HG02970 (cell line): Measurements from ENCODE around the gene TM4SF5.

Source experiments
- ATAC-seq: cut with Tn5 transposase; IDR thresholded peaks from one replicate; pipeline ENCODE4 v1.9.1; 2021; ENCODE audit warnings: mild to moderate bottlenecking, moderate library complexity, moderate number of reproducible peaks; ENCODE audit not compliant: unreplicated experiment, low FRiP score

The TM4SF5 gene

DNA sequence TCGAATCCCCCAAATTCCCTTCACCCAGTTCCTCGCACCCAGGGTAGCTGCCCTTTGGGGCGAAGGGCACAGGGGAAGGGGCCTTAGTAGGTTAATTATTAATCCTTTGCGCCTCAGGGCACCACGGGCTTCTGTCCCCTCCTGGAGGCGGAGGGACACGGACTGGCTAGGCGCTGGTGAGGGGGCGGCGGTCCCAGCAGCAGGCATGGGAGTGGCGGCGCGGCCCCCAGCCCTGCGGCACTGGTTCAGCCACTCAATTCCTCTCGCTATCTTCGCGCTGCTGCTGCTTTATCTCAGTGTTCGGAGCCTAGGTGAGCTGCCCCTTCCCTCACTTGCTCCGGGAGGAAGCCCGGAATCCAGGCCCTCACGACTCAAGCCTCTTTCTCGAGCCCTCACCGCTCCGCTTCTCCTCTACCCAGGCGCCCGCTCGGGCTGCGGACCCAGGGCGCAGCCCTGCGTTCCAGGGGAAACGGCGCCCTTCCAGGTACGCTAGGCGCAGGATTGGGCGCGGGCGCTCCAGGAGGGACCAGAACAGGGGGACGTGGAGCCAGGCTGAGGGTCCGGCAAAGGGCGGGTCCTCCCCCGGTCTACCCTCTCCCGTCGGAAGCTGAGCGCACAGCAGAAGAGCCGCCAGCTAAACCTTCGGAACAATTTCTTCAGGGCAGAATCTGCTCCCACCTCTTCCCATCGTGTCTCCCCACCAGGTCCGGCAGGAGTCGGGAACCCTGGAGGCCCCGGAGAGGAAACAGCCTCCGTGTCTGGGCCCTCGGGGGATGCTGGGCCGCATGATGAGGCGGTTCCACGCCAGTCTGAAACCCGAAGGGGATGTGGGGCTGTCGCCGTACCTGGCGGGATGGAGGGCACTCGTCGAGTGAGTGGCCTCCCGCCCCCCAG lies 17.4 kb downstream of the TM4SF5 start, which contains the start of gene GLTPD2:
Gene GLTPD2, plus strand, starts transcription at position 158 of the 894 bp plus-strand sequence. Its CDS starts 48 bp downstream, at position 206.
- no peak for ATAC-seq

DNA sequence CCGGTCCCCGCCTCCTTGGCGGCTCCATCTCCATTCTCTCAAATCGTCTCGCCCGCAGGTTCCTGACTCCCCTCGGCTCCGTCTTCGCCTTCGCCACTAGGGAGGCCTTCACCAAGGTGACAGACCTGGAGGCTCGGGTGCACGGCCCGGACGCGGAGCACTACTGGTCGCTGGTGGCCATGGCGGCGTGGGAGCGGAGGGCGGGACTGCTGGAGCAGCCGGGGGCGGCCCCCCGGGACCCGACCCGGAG lies 17.9 kb downstream of the TM4SF5 start:
- ATAC-seq, result no peak

DNA sequence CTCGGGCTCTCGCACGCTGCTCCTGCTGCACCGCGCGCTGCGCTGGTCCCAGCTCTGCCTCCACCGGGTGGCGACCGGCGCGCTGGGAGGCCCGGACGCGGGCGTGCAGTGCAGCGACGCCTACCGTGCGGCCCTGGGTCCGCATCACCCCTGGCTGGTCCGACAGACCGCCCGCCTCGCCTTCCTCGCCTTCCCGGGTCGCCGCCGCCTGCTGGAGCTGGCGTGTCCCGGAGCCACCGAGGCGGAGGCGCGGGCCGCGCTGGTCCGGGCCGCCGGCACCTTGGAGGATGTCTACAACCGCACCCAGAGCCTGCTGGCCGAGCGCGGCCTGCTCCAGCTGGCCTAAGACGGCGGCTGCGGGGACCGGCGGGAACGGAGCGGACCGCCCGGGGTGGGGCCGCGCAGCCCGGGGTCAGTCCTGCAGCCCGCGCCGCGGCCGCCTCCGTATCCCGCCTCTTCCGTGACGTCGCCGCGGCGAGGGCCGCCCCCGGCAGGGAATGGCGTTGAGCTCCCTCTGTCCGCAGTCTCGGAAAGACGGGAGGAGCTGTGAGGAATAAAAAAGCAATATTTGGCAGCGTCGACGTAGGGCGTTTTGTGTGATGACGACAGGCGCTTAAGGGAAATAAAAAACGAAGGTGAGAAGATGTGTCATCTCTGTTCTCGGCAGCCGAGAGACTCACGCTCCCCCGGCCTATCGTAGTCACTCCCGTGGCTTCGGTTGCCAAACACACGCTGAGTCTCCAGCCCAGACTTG lies 18.4 kb downstream of the TM4SF5 start:
- peak; percentile 92 for ATAC-seq

DNA sequence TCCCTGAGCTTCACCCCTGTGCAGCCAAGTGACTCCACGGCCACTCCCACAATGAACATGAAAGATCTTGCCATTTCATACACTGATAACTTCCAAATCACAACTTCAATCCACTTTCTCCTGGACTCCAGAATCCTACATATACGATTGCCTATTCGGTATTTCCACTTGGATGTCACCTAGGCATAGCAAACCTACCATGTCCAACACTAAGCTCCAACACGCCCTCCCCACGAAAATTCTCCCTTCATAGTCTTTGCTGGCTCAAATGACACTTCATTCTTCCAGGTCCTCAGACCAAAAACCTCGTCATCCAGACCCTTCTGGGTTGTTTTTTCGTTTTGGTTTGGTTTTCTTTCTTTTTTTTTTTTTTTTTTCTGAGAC lies 19.0 kb downstream of the TM4SF5 start:
- ATAC-seq, result no peak

DNA sequence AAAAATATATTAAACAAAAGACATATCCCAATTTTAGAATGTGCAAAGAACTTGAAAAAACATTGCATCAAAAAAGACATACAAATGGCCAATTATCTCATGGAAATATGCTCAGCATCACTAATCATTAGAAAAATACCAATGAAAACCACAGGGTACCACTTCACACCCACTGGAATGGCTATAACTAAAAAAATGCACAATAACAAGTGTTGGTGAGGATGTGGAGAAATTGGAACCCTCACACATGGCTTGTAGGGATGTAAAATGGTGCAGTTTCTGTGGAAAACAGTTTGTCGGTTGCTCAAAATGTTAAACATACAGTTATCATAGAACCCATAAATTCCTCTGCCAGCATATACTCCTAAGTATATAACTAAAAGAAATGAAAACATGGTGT lies 23.5 kb downstream of the TM4SF5 start:
- ATAC-seq, result no peak

DNA sequence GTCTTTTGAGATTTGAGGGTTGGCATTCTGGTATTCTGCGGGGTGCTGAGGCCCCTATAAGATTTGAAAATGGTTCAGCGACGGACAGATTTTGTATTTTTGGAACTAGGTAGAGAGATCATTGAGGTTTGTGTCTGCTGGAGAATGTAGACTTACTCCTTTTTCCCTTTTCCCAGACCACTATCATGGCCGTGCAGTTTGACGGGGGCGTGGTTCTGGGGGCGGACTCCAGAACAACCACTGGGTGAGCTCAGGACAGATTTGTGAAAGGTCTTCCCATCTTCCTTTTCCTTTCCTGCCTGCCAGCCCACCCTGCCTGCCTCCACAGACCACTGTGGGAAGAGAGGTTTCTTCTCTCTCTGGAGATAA lies 24.9 kb downstream of the TM4SF5 start:
- no peak for ATAC-seq

DNA sequence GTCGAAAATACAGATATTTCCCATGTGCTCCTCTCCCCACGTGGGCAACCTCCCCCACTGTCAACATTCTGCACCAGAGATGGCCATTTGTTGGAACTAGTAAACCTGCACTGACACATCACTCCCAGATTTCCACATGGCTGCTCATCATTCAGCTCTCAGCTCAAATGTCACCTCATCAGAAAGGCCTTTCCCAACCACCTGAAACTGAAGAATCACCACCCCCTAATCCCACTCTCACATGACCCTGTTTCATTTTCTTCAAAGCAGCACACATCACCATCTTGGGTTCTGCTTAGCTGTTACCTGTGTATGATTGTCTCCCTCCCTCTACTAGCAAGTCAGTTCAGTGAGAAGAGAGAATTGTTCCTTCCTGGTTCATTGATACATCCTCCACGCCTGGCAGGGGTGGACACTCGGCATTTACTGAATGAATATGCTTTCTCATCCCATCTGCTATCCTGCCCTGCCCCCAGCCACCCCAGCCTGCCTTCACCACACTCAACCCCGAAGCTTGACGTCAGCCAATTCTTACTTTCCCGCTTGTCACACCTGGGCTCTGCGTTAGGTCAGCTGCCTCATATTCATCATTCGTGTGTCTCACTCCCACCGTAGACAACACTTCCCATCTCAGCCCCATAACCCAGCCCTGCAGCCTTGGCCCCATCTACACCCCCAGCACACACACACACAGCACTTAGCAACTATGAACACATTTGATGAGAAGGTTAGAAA lies 28.9 kb downstream of the TM4SF5 start:
- no peak for ATAC-seq

DNA sequence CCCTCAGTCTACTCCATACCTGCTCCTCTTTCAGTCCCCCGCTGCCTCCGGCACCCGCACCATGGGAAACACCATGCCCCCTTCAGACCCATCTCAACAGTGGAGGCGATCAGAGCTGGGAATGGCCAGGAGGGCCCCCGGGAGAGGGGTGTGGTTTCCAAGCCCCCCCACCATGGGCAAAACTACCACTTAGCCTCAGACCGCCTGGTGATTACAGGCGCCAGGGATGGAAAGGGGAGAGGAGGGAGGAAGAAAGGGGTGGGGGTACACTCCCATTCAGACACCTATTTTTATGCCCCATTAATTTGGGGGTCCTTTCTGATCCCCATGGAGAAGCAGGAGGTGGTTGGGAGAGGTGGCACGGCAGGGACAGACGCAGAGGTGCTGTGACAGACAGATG lies 30.5 kb downstream of the TM4SF5 start, which contains the start of gene C17orf114:
Gene C17orf114, minus strand, starts transcription at position 101 of the 400 bp plus-strand sequence.
- ATAC-seq, result no peak

DNA sequence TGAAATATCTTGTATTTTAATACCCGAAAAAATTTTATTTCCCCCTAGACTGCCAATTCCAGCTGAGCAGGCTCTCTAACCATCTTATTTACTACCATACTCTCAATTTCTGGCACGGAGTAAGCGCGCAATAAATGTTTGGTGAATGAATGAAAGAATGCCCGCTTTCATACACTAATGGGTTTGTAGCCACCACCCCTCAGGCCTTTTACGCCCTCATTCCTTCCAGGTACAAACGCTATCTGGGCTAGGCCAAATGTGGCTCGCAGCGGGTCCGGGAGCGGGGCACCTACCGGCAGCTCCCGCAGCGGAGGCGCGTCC lies 34.7 kb downstream of the TM4SF5 start:
- ATAC-seq, result no peak

DNA sequence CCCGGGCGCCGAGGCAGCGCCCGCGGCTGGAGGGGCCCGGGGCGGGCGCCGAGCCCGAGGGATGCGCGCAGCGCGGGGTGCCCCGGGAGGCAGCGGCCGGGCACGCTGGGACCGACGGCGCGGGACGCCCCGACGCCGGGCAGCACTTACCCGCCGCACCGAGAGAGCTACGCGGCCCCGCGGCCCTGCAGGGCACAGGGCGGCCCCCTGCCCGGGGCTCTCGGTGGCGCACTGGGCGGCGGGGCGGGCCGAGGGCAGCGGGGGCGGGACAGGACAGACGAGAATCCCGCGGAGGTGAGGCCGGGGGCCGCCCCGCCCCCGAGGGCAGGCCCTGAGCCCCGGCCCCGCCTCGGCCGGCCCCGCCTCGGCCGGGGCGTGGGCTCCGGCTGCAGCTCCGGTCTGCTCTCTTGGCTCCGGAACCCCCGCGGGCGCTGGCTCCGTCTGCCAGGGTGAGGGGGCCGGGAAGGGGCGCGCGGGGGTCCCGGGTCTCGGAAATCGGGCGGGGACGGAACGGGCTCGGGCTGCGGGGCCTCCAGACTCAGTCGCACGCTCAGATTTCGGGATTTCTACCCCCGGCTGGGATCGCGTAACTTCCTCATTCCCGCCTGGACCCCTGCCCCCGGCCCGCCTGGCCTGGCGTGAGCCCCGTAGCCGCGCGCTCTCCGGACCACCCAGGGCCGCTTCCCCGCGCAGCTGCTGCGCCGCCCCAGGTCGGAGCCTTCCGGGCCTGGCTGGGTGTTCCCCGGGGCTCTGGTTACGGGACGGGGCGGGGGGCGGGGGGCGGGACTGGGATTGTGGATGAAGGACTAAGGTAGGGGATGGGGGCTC lies 35.3 kb downstream of the TM4SF5 start, which contains the start of gene PLD2:
Gene PLD2, plus strand, starts transcription at position 376 of the 828 bp plus-strand sequence. CDS start 621 bp downstream, outside the sequence.
- ATAC-seq, result peak; percentile 92

DNA sequence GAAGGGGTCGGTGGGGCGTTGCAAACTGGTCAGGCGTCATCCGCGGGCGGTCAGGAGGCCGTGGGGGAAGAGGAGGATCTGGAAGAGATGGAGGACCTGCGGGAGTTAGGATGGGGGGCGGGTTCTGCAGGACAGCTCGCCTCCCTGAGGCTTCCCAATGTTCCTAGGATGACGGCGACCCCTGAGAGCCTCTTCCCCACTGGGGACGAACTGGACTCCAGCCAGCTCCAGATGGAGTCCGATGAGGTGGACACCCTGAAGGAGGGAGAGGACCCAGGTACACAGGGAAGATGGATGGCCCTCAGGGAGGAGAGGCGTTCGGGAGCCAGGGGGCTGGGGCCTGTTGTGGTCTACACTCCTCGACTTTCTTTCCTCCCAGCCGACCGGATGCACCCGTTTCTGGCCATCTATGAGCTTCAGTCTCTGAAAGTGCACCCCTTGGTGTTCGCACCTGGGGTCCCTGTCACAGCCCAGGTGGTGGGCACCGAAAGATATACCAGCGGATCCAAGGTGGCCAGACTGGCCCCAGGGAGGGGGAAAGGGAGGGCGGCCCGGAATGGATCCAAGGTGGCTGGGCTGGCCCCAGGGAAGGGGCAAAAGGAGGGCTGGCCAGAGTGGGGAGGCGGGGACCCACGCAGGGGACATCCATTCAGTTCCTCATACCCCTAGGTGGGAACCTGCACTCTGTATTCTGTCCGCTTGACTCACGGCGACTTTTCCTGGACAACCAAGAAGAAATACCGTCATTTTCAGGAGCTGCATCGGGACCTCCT lies 36.1 kb downstream of the TM4SF5 start:
- ATAC-seq, result no peak

DNA sequence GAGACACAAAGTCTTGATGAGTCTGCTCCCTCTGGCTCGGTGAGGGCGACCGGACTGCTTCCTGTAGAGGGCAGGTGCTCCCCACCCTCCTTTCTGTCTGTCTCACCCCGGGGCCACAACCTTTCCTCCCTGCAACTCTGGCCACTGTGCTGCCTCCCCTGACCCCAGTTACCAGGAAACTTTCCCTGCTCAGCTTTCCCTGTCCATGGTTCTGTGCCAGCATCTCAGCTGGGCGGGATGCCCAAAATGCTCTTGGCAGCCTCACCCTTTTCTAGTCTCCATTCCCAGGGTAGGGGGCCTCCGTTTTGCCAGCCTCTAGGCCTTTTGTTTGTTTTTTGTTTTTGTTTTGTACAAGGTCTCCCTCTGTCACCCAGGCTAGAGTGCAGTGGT lies 36.7 kb downstream of the TM4SF5 start:
- ATAC-seq, result no peak

DNA sequence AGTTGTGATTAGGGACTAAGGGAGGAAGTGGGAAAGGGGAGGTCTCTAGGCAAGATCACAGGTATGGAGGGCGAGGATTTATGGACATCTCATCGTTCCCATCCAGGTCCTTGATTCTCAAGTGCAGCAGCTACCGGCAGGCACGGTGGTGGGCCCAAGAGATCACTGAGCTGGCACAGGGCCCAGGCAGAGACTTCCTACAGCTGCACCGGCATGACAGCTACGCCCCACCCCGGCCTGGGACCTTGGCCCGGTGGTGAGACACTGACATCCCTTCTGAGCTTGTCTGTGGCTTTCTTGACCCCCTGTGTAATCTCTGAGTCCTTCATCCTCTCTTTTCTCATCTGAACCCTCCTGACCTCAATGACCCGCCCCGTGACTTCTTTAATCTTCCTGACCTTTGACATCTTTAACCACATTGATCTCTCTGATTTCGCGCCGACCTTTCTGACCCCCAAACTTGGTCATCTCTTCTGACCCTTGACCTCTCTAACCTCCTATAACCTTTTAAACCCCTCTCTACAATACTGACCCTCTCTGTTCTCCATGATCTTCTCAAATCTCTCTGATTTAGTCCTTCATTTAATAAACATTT lies 39.1 kb downstream of the TM4SF5 start:
- ATAC-seq, result no peak

DNA sequence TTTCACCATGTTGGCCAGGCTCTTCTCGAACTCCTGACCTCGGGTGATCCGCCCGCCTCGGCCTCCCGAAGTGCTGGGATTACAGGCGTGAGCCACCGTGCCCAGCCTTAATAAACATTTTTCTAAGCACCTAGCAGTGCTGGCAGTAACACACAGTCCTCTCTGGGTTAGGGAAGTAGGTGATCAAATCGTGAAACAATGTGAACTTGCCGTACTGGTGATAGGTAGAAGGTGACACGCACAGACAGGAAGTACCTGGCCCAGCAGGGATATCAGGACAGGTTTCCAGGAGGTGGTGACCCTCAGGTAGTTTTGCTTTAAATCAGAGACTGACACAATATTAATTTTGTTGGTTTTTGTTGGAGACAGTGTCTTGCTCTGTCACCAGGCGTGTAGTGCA lies 39.8 kb downstream of the TM4SF5 start:
- ATAC-seq, result no peak

DNA sequence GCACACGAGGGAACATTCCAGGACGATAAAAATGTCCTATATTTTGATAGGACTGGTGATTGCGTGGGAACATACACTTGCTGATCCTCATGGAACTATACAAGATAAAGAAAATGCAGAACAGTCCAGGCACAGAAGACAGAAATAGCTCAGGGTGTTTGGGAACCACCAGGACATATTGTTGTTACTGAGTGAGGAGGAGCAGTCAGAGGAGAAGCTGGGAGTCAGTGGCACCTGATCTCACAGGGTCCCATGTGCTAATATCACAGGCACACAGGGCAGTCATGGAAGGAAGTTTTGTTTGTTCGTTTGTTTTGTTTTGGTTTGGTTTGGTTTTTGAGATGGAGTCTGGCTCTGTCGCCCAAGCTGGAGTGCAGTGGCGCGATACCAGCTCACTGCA lies 41.0 kb downstream of the TM4SF5 start:
- no peak for ATAC-seq

DNA sequence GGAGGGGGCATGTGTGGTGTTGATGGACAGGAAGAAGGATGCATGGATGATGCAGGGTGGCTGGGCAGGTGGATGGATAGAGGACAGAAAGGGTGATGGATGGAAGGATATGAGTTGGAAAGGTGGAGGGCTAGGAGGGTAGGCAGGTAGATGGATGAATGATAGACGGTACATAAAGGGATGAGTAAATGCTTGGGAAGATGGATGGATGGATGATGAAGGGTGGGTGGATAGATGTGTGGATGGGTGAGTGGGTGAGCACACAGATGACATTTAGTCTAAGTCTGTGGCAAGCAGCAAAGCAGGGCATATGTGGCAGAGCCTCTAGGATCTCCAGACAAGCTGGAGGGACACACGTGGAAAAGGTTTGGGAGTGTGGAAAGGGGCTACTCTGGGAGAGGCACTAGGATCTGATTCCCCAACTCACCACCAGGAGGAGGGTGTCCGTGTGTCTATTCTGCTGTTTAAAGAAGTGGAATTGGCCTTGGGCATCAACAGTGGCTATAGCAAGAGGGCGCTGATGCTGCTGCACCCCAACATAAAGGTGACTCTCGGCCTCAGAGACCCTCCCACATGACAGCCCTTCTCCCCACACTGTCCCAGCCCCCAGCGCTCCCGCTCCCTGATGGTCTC lies 43.5 kb downstream of the TM4SF5 start:
- ATAC-seq, result no peak

DNA sequence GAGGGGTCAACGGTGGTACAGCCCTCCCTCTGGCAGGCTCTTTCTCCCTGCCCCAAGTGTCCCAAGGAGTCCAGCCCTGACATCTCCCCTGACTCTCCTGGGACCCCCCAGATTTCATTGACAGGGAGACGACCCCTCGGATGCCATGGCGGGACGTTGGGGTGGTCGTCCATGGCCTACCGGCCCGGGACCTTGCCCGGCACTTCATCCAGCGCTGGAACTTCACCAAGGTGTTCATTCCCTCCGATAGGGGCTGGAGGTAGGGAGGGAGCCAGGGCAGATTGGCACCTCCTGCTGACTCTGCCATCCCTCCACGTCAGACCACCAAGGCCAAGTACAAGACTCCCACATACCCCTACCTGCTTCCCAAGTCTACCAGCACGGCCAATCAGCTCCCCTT lies 45.1 kb downstream of the TM4SF5 start:
- ATAC-seq, result no peak

DNA sequence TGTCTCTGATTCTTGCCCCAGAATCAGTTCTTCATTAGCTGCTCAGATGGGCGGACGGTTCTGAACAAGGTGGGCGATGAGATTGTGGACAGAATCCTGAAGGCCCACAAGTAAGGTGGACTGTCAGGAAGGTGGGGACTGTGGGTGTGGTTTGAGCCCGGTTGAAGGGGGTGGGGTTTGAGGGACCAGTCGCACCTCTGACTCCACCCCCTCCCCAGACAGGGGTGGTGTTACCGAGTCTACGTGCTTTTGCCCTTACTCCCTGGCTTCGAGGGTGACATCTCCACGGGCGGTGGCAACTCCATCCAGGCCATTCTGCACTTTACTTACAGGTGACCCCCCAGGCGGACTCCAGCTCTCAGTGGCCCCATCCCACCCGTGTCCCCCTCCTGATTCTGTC lies 46.6 kb downstream of the TM4SF5 start:
- ATAC-seq, result no peak

DNA sequence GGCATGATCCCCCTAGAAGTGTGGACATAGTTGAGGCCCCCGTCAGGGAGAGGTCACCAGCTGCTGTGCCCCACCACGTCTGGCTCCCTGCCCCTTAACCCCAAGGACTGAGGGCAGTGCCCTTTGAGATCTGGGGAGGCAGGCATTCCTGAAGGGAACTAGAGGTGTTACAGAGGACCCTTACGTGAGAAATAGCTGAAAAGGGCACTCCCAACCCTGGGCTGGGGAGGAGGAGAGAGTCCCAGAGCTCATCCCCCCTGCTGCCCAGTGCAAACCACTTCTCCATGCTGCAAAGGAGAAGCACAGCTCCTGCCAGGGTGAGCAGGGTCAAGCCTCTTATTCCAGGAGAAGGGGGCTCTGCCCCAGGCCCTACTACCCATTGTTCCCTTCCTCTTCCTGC lies 51.1 kb downstream of the TM4SF5 start:
- ATAC-seq, result no peak
